T-helper 2 cell treated with Interferon-gamma antibody and Interleukin-4, amounts not matched to agents 100 ng/mL and 5 ng/mL, for 36 hours (primary cell): ENCODE data around the gene UNG. TPM values are rescaled to one million over a fixed set of nuclear protein-coding genes. Genes with fewer than 3 reads are reported as not detected.

Source experiments
- intact Hi-C: fragments of 100-400 bp; cut with micrococcal nuclease; formaldehyde crosslinking; loops from one replicate; pipeline ENCODE4 v1.15.1; 2023
- total RNA-seq: library from RNA; stranded (reverse); gene quantifications from 2 replicates; pipeline ENCODE4 v1.2.3, GENCODE V29; 2022

Gene UNG
- total RNA-seq, 1 donor from 2014 or later: 75.6 TPM

GRCh38 chr12:109153821-109154441 lies 56.5 kb downstream of the UNG start:
- intact Hi-C loops: loop anchor here (1.0 to 5.0 kb wide), 4 partner anchors 43 to 637 kb away; partner anchors contain the start of genes FICD and USP30

GRCh38 chr12:109154451-109155438 lies 57.3 kb downstream of the UNG start:
- intact Hi-C loops: loop anchor here (1.0 to 5.0 kb wide), 4 partner anchors 44 to 637 kb away; partner anchors contain the start of genes FICD and USP30

- intact Hi-C loops: no loop called here
Measured at GRCh38 chr12:109156036-109156435, 58.6 kb downstream of the UNG start.

- intact Hi-C loops: no loop called here
Measured at GRCh38 chr12:109156586-109156985, 59.2 kb downstream of the UNG start.

- intact Hi-C loops: no loop called here
Measured at GRCh38 chr12:109157986-109158385, 60.6 kb downstream of the UNG start.

- intact Hi-C loops: no loop called here
Measured at GRCh38 chr12:109160433-109160832, 63.0 kb downstream of the UNG start.

Other genes with a start within 250 kb of the UNG start
- 30.6 and 33.1 TPM in 2 replicates for gene SSH1, start 240.0 kb upstream of the UNG start, total RNA-seq
- gene DAO, start 217.5 kb upstream of the UNG start, total RNA-seq: not detected in 2 replicates
- not detected in 2 replicates for gene SVOP, start 76.5 kb upstream of the UNG start, total RNA-seq
- 7.3 and 7.8 TPM in 2 replicates for gene USP30, start 45.0 kb upstream of the UNG start, total RNA-seq
- 18.6 and 19.3 TPM in 2 replicates for gene ALKBH2, start 4.1 kb upstream of the UNG start, total RNA-seq
- gene ACACB, start 19.0 kb downstream of the UNG start, total RNA-seq: 15.0 and 16.0 TPM in 2 replicates
- not detected in 2 replicates for gene FOXN4, start 211.7 kb downstream of the UNG start, total RNA-seq